ENCODE measurements around the gene PARD3B. TPM values are rescaled to one million over a fixed set of nuclear protein-coding genes. Genes with fewer than 3 reads are reported as not detected.

The PARD3B gene
- total RNA-seq, 1 donor from 2014 or later, result 29.7 TPM

DNA sequence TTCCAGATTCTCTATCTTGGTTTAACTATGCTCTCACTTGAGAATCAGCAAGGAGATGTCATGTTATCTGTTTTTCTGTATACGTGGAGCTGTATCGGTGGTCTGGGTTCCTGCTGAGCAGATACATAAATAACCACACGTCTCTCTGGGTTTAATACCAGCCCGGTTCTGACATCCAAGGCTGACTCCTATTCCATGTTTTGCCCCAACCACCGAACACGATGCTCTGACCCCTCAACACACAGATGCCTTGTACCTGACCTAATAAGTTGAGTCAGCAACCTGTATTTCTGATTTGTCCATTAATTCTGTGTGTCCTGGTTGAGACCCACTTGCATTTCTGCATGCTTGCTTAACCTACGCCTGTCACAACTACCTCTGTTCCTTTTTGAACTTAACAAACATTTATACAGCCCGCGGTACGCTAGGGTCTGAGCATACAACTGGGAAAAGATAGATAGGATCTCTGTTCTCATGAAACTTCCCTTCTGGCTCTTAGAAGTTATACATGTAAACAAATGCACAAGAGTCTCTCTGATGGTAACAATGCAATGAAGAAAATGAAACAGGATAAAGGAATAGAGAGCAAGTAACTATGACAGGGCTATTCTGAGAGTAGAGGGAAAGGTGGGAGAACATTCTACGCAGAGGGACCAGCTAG lies 480.4 kb downstream of the PARD3B start:
- Mint-ChIP-seq H3K4me1 (ENCODE audit: low read depth) (peaks cover 24% of the 10 kb centered on the region), H3K9me3 (ENCODE audit: low read depth) (peaks cover 3% of the 10 kb centered on the region), H3K4me3 (ENCODE audit: low read depth) (no peak overlapping the region), H3K27ac (no peak overlapping the region), H3K36me3 (ENCODE audit: insufficient read depth) (peaks cover 4% of the 10 kb centered on the region), H3K27me3 (peaks cover 3% of the 10 kb centered on the region)
- no peak for DNase-seq (ENCODE audit: low spot score, unreplicated experiment)
- TF ChIP-seq CTCF (IDR thresholded peaks at IDR 0.05; ENCODE audit: unreplicated experiment), result no peak

GRCh38 chr2:205030695-205031094 lies 485.4 kb downstream of the PARD3B start:
- no peak overlapping the region for H3K4me3 Mint-ChIP-seq (ENCODE audit: low read depth)

GRCh38 chr2:205032093-205032551 lies 486.8 kb downstream of the PARD3B start:
- no peak for DNase-seq (ENCODE audit: low spot score, unreplicated experiment)
- peaks cover 11% of the 10 kb centered on the region for H3K4me1 Mint-ChIP-seq (ENCODE audit: low read depth)
- TF ChIP-seq CTCF (IDR thresholded peaks at IDR 0.05; ENCODE audit: unreplicated experiment), result no peak
- no peaks in the 10 kb centered on the region for H3K27me3 Mint-ChIP-seq
- peaks cover 3% of the 10 kb centered on the region for H3K9me3 Mint-ChIP-seq (ENCODE audit: low read depth)
- H3K36me3 Mint-ChIP-seq (ENCODE audit: insufficient read depth), result peaks cover 4% of the 10 kb centered on the region
- no peak overlapping the region for H3K4me3 Mint-ChIP-seq (ENCODE audit: low read depth)
- H3K27ac Mint-ChIP-seq, result no peak overlapping the region

More at GRCh38 chr2:205030695-205031094, 485.4 kb downstream of the PARD3B start:
- H3K9me3 Mint-ChIP-seq (ENCODE audit: low read depth), result peaks cover 3% of the 10 kb centered on the region
- no peak for TF ChIP-seq CTCF (IDR thresholded peaks at IDR 0.05; ENCODE audit: unreplicated experiment)
- H3K36me3 Mint-ChIP-seq (ENCODE audit: insufficient read depth), result peaks cover 4% of the 10 kb centered on the region
- H3K27me3 Mint-ChIP-seq, result peaks cover 3% of the 10 kb centered on the region
- H3K4me1 Mint-ChIP-seq (ENCODE audit: low read depth), result peaks cover 15% of the 10 kb centered on the region
- H3K27ac Mint-ChIP-seq, result no peak overlapping the region
- no peak for DNase-seq (ENCODE audit: low spot score, unreplicated experiment)

DNA sequence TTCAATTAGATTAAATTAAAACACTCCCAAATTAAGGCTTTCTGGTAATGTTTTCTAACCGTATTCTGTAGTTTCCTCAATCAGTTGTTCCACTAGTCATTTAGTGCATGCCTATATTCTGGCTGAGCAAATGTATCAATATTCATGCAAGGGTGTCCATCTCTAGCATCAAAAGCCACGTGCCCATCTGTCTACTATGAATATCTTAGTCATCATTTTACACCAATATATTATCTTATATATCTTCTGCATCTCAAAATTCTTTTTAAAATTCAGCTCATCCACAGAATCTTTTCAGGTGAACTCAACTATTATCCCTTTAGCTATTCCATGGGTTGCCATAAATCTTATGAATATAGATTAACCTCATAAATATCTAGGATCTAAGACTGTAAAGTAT lies 488.2 kb downstream of the PARD3B start:
- TF ChIP-seq CTCF (IDR thresholded peaks at IDR 0.05; ENCODE audit: unreplicated experiment), result no peak
- H3K9me3 Mint-ChIP-seq (ENCODE audit: low read depth), result peaks cover under 1% of the 10 kb centered on the region
- H3K4me1 Mint-ChIP-seq (ENCODE audit: low read depth), result peaks cover 11% of the 10 kb centered on the region
- H3K4me3 Mint-ChIP-seq (ENCODE audit: low read depth), result no peak overlapping the region
- no peak for DNase-seq (ENCODE audit: low spot score, unreplicated experiment)
- H3K27me3 Mint-ChIP-seq, result no peaks in the 10 kb centered on the region
- peaks cover under 1% of the 10 kb centered on the region for H3K36me3 Mint-ChIP-seq (ENCODE audit: insufficient read depth)
- no peak overlapping the region for H3K27ac Mint-ChIP-seq

DNA sequence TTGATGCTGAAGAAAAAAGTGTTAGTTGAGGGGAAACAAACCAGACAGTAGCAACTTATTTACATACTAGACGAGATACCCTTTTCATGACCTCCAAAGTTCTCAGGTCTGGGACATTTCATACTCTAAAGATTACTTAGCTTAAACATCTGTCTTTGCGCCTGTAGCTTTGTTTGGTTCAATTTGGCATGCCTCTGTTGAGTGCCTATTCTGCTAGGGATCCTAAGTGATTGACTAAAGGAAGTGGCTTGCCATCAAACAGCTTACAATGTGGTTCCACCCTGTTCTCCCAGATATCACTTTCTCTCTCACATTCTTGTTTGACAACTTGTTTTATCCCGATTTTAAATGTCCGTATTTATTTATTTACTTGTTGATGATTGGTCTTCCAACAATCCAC lies 488.8 kb downstream of the PARD3B start:
- Mint-ChIP-seq H3K36me3 (ENCODE audit: insufficient read depth) (no peaks in the 10 kb centered on the region), H3K4me1 (ENCODE audit: low read depth) (peaks cover 11% of the 10 kb centered on the region), H3K27ac (no peak overlapping the region), H3K4me3 (ENCODE audit: low read depth) (no peak overlapping the region), H3K9me3 (ENCODE audit: low read depth) (no peaks in the 10 kb centered on the region), H3K27me3 (no peaks in the 10 kb centered on the region)
- DNase-seq (ENCODE audit: low spot score, unreplicated experiment), result no peak
- TF ChIP-seq CTCF (IDR thresholded peaks at IDR 0.05; ENCODE audit: unreplicated experiment), result no peak

Measured in progenitor cell of endocrine pancreas (in vitro differentiated cells).